Fibroblast of lung (primary cell): ENCODE data around the gene CYTH2. TPM values are rescaled to one million over a fixed set of nuclear protein-coding genes. Genes with fewer than 3 reads are reported as not detected.
"Not testable (repeated sequence)": the region's sequence is repeated elsewhere in the genome, so short reads cannot be mapped to it uniquely, and the experiment has no call there.

Experiments
- DNase-seq, 2 donors: peaks; one replicate each; pipeline versions ENCODE4 v3.0.0 to v3.0.0-alpha.2; 2010; ENCODE audit warnings: low read depth in 2 of 2
- H2AFZ ChIP-seq: 2 replicates; pipeline ENCODE4 v1.5.1; 2012; ENCODE audit warnings: low read length, control low read depth, inconsistent platforms
- H3K27ac ChIP-seq: 2 replicates; pipeline ENCODE4 v1.5.1; 2011; ENCODE audit warnings: low read length, control low read depth; ENCODE audit not compliant: insufficient read depth
- H3K27me3 ChIP-seq: 2 replicates; pipeline ENCODE4 v1.5.1; 2011; ENCODE audit warnings: mild to moderate bottlenecking, low read length; ENCODE audit not compliant: control insufficient read depth, insufficient read depth
- H3K36me3 ChIP-seq: 2 replicates; pipeline ENCODE4 v1.5.1; 2011; ENCODE audit warnings: low read length; ENCODE audit not compliant: control insufficient read depth, insufficient read depth
- H3K4me1 ChIP-seq: 2 replicates; pipeline ENCODE4 v1.5.1; 2011; ENCODE audit warnings: low read length; ENCODE audit not compliant: control insufficient read depth, insufficient read depth; ENCODE audit errors: extremely low read depth
- H3K4me2 ChIP-seq: 2 replicates; pipeline ENCODE4 v1.5.1; 2011; ENCODE audit warnings: low read length, control low read depth; ENCODE audit not compliant: insufficient read depth; ENCODE audit errors: extremely low read depth
- H3K4me3 ChIP-seq, 4 experiments: fragments of 200-600 bp in 1 of 4; sonication (generic) in 1 of 4; replicated peaks in 1 of 4; 2 replicates each; pipeline ENCODE4 v1.5.1; 2011 to 2016; ENCODE audit warnings: low read length in 4 of 4, low read depth in 3 of 4, mild to moderate bottlenecking in 3 of 4, control low read depth in 2 of 4, inconsistent platforms in 1 of 4, mixed read lengths in 1 of 4; ENCODE audit not compliant: insufficient read depth in 1 of 4; ENCODE audit errors: control extremely low read depth in 1 of 4
- H3K79me2 ChIP-seq: 2 replicates; pipeline ENCODE4 v1.5.1; 2012; ENCODE audit warnings: mild to moderate bottlenecking, low read length, inconsistent platforms; ENCODE audit not compliant: control insufficient read depth, insufficient read depth
- H3K9ac ChIP-seq: 2 replicates; pipeline ENCODE4 v1.5.1; 2011; ENCODE audit warnings: mild to moderate bottlenecking, low read length, control low read depth; ENCODE audit not compliant: insufficient read depth
- H3K9me3 ChIP-seq: 2 replicates; pipeline ENCODE4 v1.5.1; 2012; ENCODE audit warnings: low read depth, low read length; ENCODE audit not compliant: control insufficient read depth, insufficient read depth
- H4K20me1 ChIP-seq: 2 replicates; pipeline ENCODE4 v1.5.1; 2011; ENCODE audit warnings: low read length; ENCODE audit not compliant: control insufficient read depth, insufficient read depth; ENCODE audit errors: extremely low read depth
- CTCF ChIP-seq, 2 donors: IDR thresholded peaks in 1 of 2; conservative IDR thresholded peaks in 1 of 2; 1 replicate in 1 of 2; 2 replicates in 1 of 2; pipeline ENCODE4 v1.5.1; 2011 to 2012; ENCODE audit warnings: low read length in 2 of 2, control low read depth in 1 of 2, inconsistent platforms in 1 of 2, low read depth in 1 of 2, mild to moderate bottlenecking in 1 of 2
- EZH2 ChIP-seq: IDR thresholded peaks from 2 replicates; pipeline ENCODE4 v1.5.1; 2012; ENCODE audit warnings: low read length, control low read depth, mild to moderate bottlenecking; ENCODE audit errors: missing control alignments
- polyA plus RNA-seq, 2 donors: library from polyadenylated mRNA; depleted of rRNA in 1 of 2; stranded (reverse) in 1 of 2; unstranded in 1 of 2; fragments of >200 nt; gene quantifications; 2 replicates each; pipeline ENCODE4 v1.2.1, GENCODE V29; 2011 to 2012; ENCODE audit warnings: missing spikeins in 1 of 2
- total RNA-seq: library from RNA; depleted of rRNA; stranded (reverse); fragments of >200 nt; gene quantifications from 2 replicates; pipeline ENCODE4 v1.2.1, GENCODE V29; 2014

CYTH2 gene
- total and polyA plus RNA-seq, 2 donors (not counting 1 experiment from before 2014, with no cell fraction given) = 18.6 to 25.8 TPM

GRCh38 chr19:48484247-48484893 is 15.2 kb downstream of the CYTH2 start:
- no peak for TF ChIP-seq CTCF (conservative IDR thresholded peaks at IDR 0.05 in 1 of 2, IDR thresholded peaks at IDR 0.05 in 1 of 2; ENCODE audit: low read depth in 1 of 2, low read length in 2 of 2)
- TF ChIP-seq EZH2 = no peak
- H3K9ac ChIP-seq = no peak overlapping the region
- no peak overlapping the region for H3K27ac ChIP-seq
- DNase-seq = no peak
- H4K20me1 ChIP-seq = no peaks in the 10 kb centered on the region
- no peaks in the 10 kb centered on the region for H3K36me3 ChIP-seq
- H3K79me2 ChIP-seq = no peaks in the 10 kb centered on the region
- no peaks in the 10 kb centered on the region for H3K27me3 ChIP-seq
- no peak overlapping the region for H3K4me3 ChIP-seq
- no peaks in the 10 kb centered on the region for H3K9me3 ChIP-seq
- H3K4me2 ChIP-seq = no peak overlapping the region
- no peak overlapping the region for H2AFZ ChIP-seq
- H3K4me1 ChIP-seq = peaks cover 36% of the 10 kb centered on the region

DNA sequence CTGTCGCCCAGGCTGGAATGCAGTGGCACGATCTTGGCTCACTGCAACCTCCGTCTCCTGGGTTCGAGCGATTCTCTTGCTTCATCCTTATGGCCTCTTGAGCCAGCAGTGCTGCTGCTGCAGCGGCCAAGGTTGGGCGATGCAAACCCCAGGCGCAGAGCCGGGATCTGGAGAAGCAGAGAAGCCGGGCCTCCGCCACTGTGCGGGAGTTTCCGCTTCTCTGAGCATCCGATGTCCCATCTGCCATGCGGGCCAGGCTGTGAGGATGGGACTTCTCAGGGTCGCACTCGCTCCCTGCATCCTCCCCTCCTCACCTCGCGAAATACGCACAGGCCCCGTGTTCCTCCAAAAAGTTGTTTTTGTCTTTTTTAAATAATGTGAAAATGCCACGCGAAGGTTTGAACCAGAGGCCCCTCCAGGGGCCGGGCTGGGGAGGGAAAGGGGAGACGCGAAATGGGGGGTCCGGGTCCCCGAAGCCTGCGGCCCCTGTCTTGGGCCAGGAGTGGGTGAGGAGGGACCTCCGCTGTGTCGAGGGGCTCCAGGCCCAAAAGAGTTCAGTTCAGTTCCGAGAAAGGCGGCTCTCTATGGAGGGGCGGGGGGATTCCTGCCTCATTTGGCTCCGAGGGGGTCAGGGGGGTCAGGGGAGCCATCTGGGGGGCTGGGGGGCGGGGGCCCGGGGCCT is 15.9 kb downstream of the CYTH2 start:
- Histone ChIP-seq H3K4me2 (no peak overlapping the region), H3K4me3 (no peak overlapping the region), H3K9me3 (no peaks in the 10 kb centered on the region), H3K27ac (no peak overlapping the region), H3K36me3 (no peaks in the 10 kb centered on the region), H3K27me3 (no peaks in the 10 kb centered on the region), H3K4me1 (peaks cover 32% of the 10 kb centered on the region), H2AFZ (no peak overlapping the region), H4K20me1 (no peaks in the 10 kb centered on the region), H3K79me2 (no peaks in the 10 kb centered on the region), H3K9ac (no peak overlapping the region)
- DNase-seq = no peak
- TF ChIP-seq EZH2 (no peak), CTCF (conservative IDR thresholded peaks at IDR 0.05 in 1 of 2, IDR thresholded peaks at IDR 0.05 in 1 of 2; ENCODE audit: low read depth in 1 of 2, low read length in 2 of 2) (no peak)

DNA sequence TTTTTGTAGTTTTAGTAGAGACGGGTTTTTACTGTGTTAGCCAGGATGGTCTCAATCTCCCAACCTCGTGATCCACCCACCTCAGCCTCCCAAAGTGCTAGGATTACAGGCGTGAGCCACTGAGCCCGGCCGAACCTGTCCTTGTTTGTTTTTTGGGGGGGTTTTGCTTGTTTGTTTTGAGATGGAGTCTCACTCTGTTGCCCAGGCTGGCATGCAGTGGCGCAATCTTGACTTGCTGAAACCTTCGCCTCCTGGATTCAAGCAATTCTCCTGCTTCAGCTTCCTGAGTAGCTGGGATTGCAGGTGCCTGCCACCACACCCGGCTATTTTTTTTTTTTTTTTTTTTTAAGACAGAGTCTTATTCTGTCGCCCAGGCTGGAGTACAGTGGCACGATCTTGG is 17.5 kb downstream of the CYTH2 start:
- H3K36me3 ChIP-seq, H3K9ac ChIP-seq, H3K4me2 ChIP-seq, H3K27ac ChIP-seq, H3K4me3 ChIP-seq, H3K79me2 ChIP-seq, DNase-seq, H3K9me3 ChIP-seq, H3K27me3 ChIP-seq, H2AFZ ChIP-seq, H4K20me1 ChIP-seq: not testable (repeated sequence)
- peaks cover 20% of the 10 kb centered on the region for H3K4me1 ChIP-seq
